Colonic mucosa (tissue), 4 donors: ENCODE results near the gene MDC1. TPM values are rescaled to one million over a fixed set of nuclear protein-coding genes. Genes with fewer than 3 reads are reported as not detected.

Experiments used
- DNase-seq: peaks from one replicate; pipeline ENCODE4 v3.0.0-alpha.2; 2020
- H3K27ac ChIP-seq: fragments of 200-600 bp; one replicate; pipeline ENCODE4 v1.8.0; 2021
- H3K27me3 ChIP-seq: fragments of 200-600 bp; one replicate; pipeline ENCODE4 v1.8.0; 2021
- H3K36me3 ChIP-seq: fragments of 200-600 bp; one replicate; pipeline ENCODE4 v1.8.0; 2021
- H3K4me1 ChIP-seq: fragments of 200-600 bp; one replicate; pipeline ENCODE4 v1.8.0; 2021; ENCODE audit warnings: mild to moderate bottlenecking
- H3K4me3 ChIP-seq: fragments of 200-600 bp; one replicate; pipeline ENCODE4 v1.8.0; 2021
- H3K9ac ChIP-seq, 2 donors: one replicate each; pipeline ENCODE4 v1.7.0; 2013; ENCODE audit warnings: control low read depth in 2 of 2, low read depth in 2 of 2, low read length in 2 of 2
- H3K9me3 ChIP-seq: fragments of 200-600 bp; one replicate; pipeline ENCODE4 v1.8.0; 2021
- CTCF ChIP-seq: fragments of 200-600 bp; IDR thresholded peaks from one replicate; pipeline ENCODE4 v1.8.0; 2022; ENCODE audit warnings: antibody characterized with exemption, mild to moderate bottlenecking
- intact Hi-C: fragments of 100-400 bp; cut with DNase I; formaldehyde crosslinking; loops from one replicate; pipeline ENCODE4 v1.14.1; 2022
- total RNA-seq, 2 donors: library from RNA; stranded (reverse); fragmentation: NEBNext Ultra II Directional in 1 of 2; extraction: Animal tissue kit (Norgen Biotek cat#: 25700) in 1 of 2; gene quantifications; one replicate each; pipeline ENCODE4 v1.2.1, GENCODE V29; 2021
- donor health status: healthy.
- donor health status: DM: no; HTN: no; CAD: no.
- donor health status: DM: no; HTN: no; CAD: no.

Gene MDC1
- total RNA-seq, 2 donors from 2014 or later: 14.0 to 59.0 TPM

GRCh38 chr6:30709101-30709868 is 7.8 kb downstream of the MDC1 start:
- no peak overlapping the region for H3K9ac ChIP-seq
- H3K27ac ChIP-seq: no peak overlapping the region
- no peaks in the 10 kb centered on the region for H3K36me3 ChIP-seq
- H3K27me3 ChIP-seq: no peaks in the 10 kb centered on the region
- no peaks in the 10 kb centered on the region for H3K4me1 ChIP-seq
- DNase-seq: no peak
- no peaks in the 10 kb centered on the region for H3K9me3 ChIP-seq
- H3K4me3 ChIP-seq: no peak overlapping the region
- intact Hi-C loops: no loop called here
- TF ChIP-seq CTCF: no peak

- Histone ChIP-seq H3K4me3 (no peak overlapping the region), H3K36me3 (no peaks in the 10 kb centered on the region), H3K9ac (no peak overlapping the region), H3K4me1 (no peaks in the 10 kb centered on the region), H3K27me3 (no peaks in the 10 kb centered on the region), H3K9me3 (no peaks in the 10 kb centered on the region), H3K27ac (no peak overlapping the region)
- DNase-seq: peak; percentile 61
- TF ChIP-seq CTCF: no peak
- intact Hi-C loops: no loop called here
Observed at GRCh38 chr6:30707281-30707850, 9.7 kb downstream of the MDC1 start.

DNA sequence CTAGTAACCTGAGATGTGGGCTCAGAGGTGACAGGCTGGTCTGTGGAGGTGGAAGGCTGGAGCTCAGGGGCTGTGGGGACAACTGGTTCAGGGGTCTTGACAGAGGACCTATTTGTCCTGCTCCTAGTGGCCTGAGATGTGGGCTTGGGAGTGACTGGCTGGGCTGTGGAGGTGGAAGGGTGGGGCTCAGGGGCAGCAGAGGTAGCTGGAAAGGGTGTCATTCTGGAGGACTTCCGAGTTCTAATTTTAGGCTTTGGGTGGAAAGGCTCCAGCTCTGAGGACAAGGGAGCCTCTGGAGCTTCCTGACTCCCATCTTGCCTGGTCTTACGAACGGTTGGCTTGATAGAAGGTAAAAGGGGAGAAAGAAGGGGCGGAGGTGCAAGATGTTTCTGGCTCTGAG is 11.5 kb downstream of the MDC1 start:
- no peaks in the 10 kb centered on the region for H3K36me3 ChIP-seq
- H3K27ac ChIP-seq: no peak overlapping the region
- H3K9me3 ChIP-seq: no peaks in the 10 kb centered on the region
- intact Hi-C loops: no loop called here
- no peak for DNase-seq
- H3K4me1 ChIP-seq: no peaks in the 10 kb centered on the region
- no peak overlapping the region for H3K9ac ChIP-seq
- no peak overlapping the region for H3K4me3 ChIP-seq
- H3K27me3 ChIP-seq: no peaks in the 10 kb centered on the region
- TF ChIP-seq CTCF: no peak

- H3K36me3 ChIP-seq: no peaks in the 10 kb centered on the region
- TF ChIP-seq CTCF: no peak
- H3K27ac ChIP-seq: no peak overlapping the region
- no peak overlapping the region for H3K9ac ChIP-seq
- no peak for DNase-seq
- H3K4me3 ChIP-seq: no peak overlapping the region
- no peaks in the 10 kb centered on the region for H3K9me3 ChIP-seq
- intact Hi-C loops: no loop called here
- no peaks in the 10 kb centered on the region for H3K27me3 ChIP-seq
- H3K4me1 ChIP-seq: no peaks in the 10 kb centered on the region
Observed at GRCh38 chr6:30703821-30704220, 13.3 kb downstream of the MDC1 start.

- H3K36me3 ChIP-seq: no peaks in the 10 kb centered on the region
- H3K4me3 ChIP-seq: no peak overlapping the region
- H3K4me1 ChIP-seq: no peaks in the 10 kb centered on the region
- no peak overlapping the region for H3K9ac ChIP-seq
- no peaks in the 10 kb centered on the region for H3K27me3 ChIP-seq
- no peak for DNase-seq
- no peak for TF ChIP-seq CTCF
- no peak overlapping the region for H3K27ac ChIP-seq
- H3K9me3 ChIP-seq: no peaks in the 10 kb centered on the region
- intact Hi-C loops: no loop called here
Observed at GRCh38 chr6:30703011-30703410, 14.1 kb downstream of the MDC1 start.
